Nephron progenitor cell (in vitro differentiated cells): ENCODE measurements around the gene OGG1.
A peak's percentile ranks its signal among the peaks of the same experiment; 100 is the strongest.

ENCODE experiments used
- DNase-seq: peaks from one replicate; pipeline ENCODE4 v3.0.0; 2021
- H3K27ac Mint-ChIP-seq: 2 replicates; pipeline ENCODE4 v1.8.0; 2021; ENCODE audit warnings: mild to moderate bottlenecking, moderate library complexity, mixed read lengths
- H3K27me3 Mint-ChIP-seq: 2 replicates; pipeline ENCODE4 v1.8.0; 2021; ENCODE audit warnings: mild to moderate bottlenecking, low read depth, mixed read lengths; ENCODE audit not compliant: poor library complexity
- H3K36me3 Mint-ChIP-seq: 2 replicates; pipeline ENCODE4 v1.8.0; 2021; ENCODE audit warnings: low read depth, mixed read lengths
- H3K4me1 Mint-ChIP-seq: 2 replicates; pipeline ENCODE4 v1.8.0; 2021; ENCODE audit warnings: mixed read lengths
- H3K4me3 Mint-ChIP-seq: 2 replicates; pipeline ENCODE4 v1.8.0; 2021; ENCODE audit warnings: mild to moderate bottlenecking, moderate library complexity, mixed read lengths
- H3K9me3 Mint-ChIP-seq: 2 replicates; pipeline ENCODE4 v1.8.0; 2021; ENCODE audit warnings: mild to moderate bottlenecking, moderate library complexity, mixed read lengths
- CTCF ChIP-seq: fragments of 200-600 bp; sonication (generic); IDR thresholded peaks from 2 replicates; pipeline ENCODE4 v1.5.0; 2021; ENCODE audit warnings: antibody characterized with exemption

Gene OGG1

DNA sequence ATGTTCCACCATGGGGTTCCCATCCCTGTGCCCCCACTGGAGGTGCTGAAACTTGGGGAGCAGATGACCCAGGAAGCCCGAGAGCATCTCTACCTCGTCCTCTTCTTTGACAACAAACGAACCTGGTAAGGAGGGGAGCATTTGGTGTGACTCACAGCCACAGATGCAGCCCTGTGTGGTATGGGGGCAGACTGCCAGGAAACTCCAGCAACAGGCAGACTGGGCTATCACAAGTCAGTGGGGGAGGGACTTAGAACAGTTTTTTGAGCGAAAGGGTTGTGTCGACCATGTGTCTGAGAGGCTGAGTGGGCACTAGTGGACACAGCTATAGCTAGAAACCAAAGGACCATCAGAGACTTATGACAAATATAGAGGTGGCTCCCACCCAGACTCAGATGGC lies 3.4 kb upstream of the OGG1 start:
- DNase-seq, result no peak
- H3K27me3 Mint-ChIP-seq, result peaks cover 3% of the 10 kb centered on the region
- peaks cover 62% of the 10 kb centered on the region for H3K36me3 Mint-ChIP-seq
- no peak for TF ChIP-seq CTCF
- no peak overlapping the region for H3K4me3 Mint-ChIP-seq
- H3K9me3 Mint-ChIP-seq, result no peaks in the 10 kb centered on the region
- H3K27ac Mint-ChIP-seq, result no peak overlapping the region
- peaks cover 25% of the 10 kb centered on the region for H3K4me1 Mint-ChIP-seq

- no peak for DNase-seq
- Mint-ChIP-seq H3K9me3 (no peaks in the 10 kb centered on the region), H3K27ac (no peak overlapping the region), H3K36me3 (peaks cover 70% of the 10 kb centered on the region), H3K27me3 (peaks cover 3% of the 10 kb centered on the region), H3K4me1 (peaks cover 31% of the 10 kb centered on the region), H3K4me3 (no peak overlapping the region)
- TF ChIP-seq CTCF, result no peak
Measured at GRCh38 chr3:9747267-9747666, 2.5 kb upstream of the OGG1 start.

- Mint-ChIP-seq H3K36me3 (peaks cover 66% of the 10 kb centered on the region), H3K27ac (no peak overlapping the region), H3K4me1 (peaks cover 31% of the 10 kb centered on the region), H3K27me3 (peaks cover 3% of the 10 kb centered on the region), H3K9me3 (no peaks in the 10 kb centered on the region), H3K4me3 (peak overlapping the region; percentile 94)
- no peak for DNase-seq
- TF ChIP-seq CTCF, result no peak
Measured at GRCh38 chr3:9748031-9748430, 1.7 kb upstream of the OGG1 start.

DNA sequence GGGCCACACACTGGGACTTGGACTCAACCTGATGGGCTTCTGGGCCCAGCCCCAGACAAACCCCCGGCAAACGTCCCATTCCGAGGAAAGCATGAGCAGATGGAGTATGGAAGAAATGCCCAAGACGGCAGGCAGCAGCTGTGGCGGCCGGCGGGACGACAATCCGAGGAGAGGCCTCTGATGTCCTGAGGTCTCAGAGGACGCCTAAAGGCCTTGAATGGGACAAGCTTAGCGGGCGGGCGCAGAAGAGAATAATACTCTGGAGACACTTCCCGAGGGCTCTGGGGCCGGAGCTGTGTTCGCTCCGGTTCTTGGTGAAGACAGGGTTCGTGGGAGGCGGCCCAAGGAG lies 482 bp upstream of the OGG1 start:
- no peak for TF ChIP-seq CTCF
- Mint-ChIP-seq H3K27ac (peak overlapping the region; percentile 98), H3K4me3 (peak overlapping the region; percentile 94), H3K27me3 (peaks cover 3% of the 10 kb centered on the region), H3K4me1 (peaks cover 31% of the 10 kb centered on the region), H3K36me3 (peaks cover 63% of the 10 kb centered on the region), H3K9me3 (no peaks in the 10 kb centered on the region)
- no peak for DNase-seq

- H3K36me3 Mint-ChIP-seq, result peaks cover 54% of the 10 kb centered on the region
- H3K4me1 Mint-ChIP-seq, result peaks cover 31% of the 10 kb centered on the region
- H3K4me3 Mint-ChIP-seq, result peak overlapping the region; percentile 94
- H3K9me3 Mint-ChIP-seq, result no peaks in the 10 kb centered on the region
- H3K27ac Mint-ChIP-seq, result no peak overlapping the region
- peaks cover 3% of the 10 kb centered on the region for H3K27me3 Mint-ChIP-seq
- DNase-seq, result no peak
- TF ChIP-seq CTCF, result no peak
Measured at GRCh38 chr3:9750556-9751411, 1.0 kb downstream of the OGG1 start.

GRCh38 chr3:9754678-9755077 lies 4.9 kb downstream of the OGG1 start:
- Mint-ChIP-seq H3K27ac (no peak overlapping the region), H3K36me3 (peaks cover 51% of the 10 kb centered on the region), H3K4me3 (no peak overlapping the region), H3K27me3 (peaks cover 3% of the 10 kb centered on the region), H3K4me1 (peaks cover 22% of the 10 kb centered on the region), H3K9me3 (no peaks in the 10 kb centered on the region)
- DNase-seq, result no peak
- TF ChIP-seq CTCF, result no peak
